OCI-LY1 (cell line): ENCODE results near the gene ARHGAP18.

Experiments
- CTCF ChIP-seq: fragments of 200-600 bp; sonication (generic), shearing (Covaris generic); IDR thresholded peaks from 2 replicates; pipeline ENCODE4 v1.5.1; 2017; ENCODE audit warnings: mild to moderate bottlenecking, antibody characterized with exemption, low read length, moderate library complexity, mixed read lengths
- EZH2 ChIP-seq: fragments of 200-600 bp; sonication (generic), shearing (Covaris generic); IDR thresholded peaks from 2 replicates; pipeline ENCODE4 v1.8.0; 2017; ENCODE audit warnings: borderline replicate concordance, mixed run types, mild to moderate bottlenecking, antibody characterized with exemption, low read length, moderate library complexity, mixed read lengths

GRCh38 chr6:129555206-129555832 lies 154.7 kb downstream of the ARHGAP18 start:
- no peak for TF ChIP-seq EZH2
- TF ChIP-seq CTCF = no peak
